ENCODE measurements around the gene FAM117A. TPM values are rescaled to one million over a fixed set of nuclear protein-coding genes. Genes with fewer than 3 reads are reported as not detected.

Gene FAM117A
- polyA plus RNA-seq, 2 of the 4 experiments (the other 2 are of a cell fraction), result 1.8 TPM

- 3% methylated on average over 3 of the region's 3 CpGs for WGBS (ENCODE audit: missing lambda C conversion rate)
- CTCF ChIA-PET, result interaction anchor here (0.6 to 3.7 kb wide), 8 partner anchors 8 to 230 kb away, joined by 3 to 14 read pairs (median 4); no protein-coding TSS in a partner anchor
- Histone ChIP-seq H3K4me2 (no peak overlapping the region), H3K27ac (no peak overlapping the region), H3K9me3 (no peaks in the 10 kb centered on the region), H3K4me3 (no peak overlapping the region), H3K4me1 (peaks cover 9% of the 10 kb centered on the region)
- POLR2A ChIA-PET, result no interaction called here
- DNase-seq (ENCODE audit: low read depth in 1 of 2, low spot score in 1 of 2) (no peak), ATAC-seq (no peak), FAIRE-seq (no peak)
- no peak for TF ChIP-seq MAZ (IDR thresholded peaks at IDR 0.05; ENCODE audit: borderline replicate concordance, low read depth, low read length)
- TF ChIP-seq RAD21 (conservative IDR thresholded peaks at IDR 0.05 in 1 of 2, IDR thresholded peaks at IDR 0.05 in 1 of 2), result no peak
- TF ChIP-seq KDM1A (IDR thresholded peaks at IDR 0.05; ENCODE audit: low read depth), result no peak
- no peak for TF ChIP-seq POLR2AphosphoS2 (conservative IDR thresholded peaks at IDR 0.05; ENCODE audit: low read length)
- no peak for TF ChIP-seq CTCF (IDR thresholded peaks at IDR 0.05)
- TF ChIP-seq, protein P1, sequence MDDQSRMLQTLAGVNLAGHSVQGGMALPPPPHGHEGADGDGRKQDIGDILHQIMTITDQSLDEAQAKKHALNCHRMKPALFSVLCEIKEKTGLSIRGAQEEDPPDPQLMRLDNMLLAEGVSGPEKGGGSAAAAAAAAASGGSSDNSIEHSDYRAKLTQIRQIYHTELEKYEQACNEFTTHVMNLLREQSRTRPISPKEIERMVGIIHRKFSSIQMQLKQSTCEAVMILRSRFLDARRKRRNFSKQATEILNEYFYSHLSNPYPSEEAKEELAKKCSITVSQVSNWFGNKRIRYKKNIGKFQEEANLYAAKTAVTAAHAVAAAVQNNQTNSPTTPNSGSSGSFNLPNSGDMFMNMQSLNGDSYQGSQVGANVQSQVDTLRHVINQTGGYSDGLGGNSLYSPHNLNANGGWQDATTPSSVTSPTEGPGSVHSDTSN (IDR thresholded peaks at IDR 0.05), result no peak
- no peak for TF ChIP-seq RNF2 (IDR thresholded peaks at IDR 0.05; ENCODE audit: borderline replicate concordance, low read depth)
- TF ChIP-seq, protein P2, sequence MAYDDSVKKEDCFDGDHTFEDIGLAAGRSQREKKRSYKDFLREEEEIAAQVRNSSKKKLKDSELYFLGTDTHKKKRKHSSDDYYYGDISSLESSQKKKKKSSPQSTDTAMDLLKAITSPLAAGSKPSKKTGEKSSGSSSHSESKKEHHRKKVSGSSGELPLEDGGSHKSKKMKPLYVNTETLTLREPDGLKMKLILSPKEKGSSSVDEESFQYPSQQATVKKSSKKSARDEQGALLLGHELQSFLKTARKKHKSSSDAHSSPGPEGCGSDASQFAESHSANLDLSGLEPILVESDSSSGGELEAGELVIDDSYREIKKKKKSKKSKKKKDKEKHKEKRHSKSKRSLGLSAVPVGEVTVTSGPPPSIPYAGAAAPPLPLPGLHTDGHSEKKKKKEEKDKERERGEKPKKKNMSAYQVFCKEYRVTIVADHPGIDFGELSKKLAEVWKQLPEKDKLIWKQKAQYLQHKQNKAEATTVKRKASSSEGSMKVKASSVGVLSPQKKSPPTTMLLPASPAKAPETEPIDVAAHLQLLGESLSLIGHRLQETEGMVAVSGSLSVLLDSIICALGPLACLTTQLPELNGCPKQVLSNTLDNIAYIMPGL (CRISPR knock-in tag; IDR thresholded peaks at IDR 0.05; ENCODE audit: borderline replicate concordance), result no peak
- TF ChIP-seq HOXA7 (CRISPR knock-in tag; IDR thresholded peaks at IDR 0.05), result no peak
- no peak for TF ChIP-seq HEYL (CRISPR knock-in tag; IDR thresholded peaks at IDR 0.05)
- TF ChIP-seq BHLHE40 (IDR thresholded peaks at IDR 0.05; ENCODE audit: low read depth, low read length), result no peak
- no peak for TF ChIP-seq JUNB (IDR thresholded peaks at IDR 0.05)
- no peak for TF ChIP-seq EP300 (IDR thresholded peaks at IDR 0.05)
- no peak for TF ChIP-seq NR3C1 (IDR thresholded peaks at IDR 0.05)
- TF ChIP-seq TFCP2L1 (CRISPR knock-in tag; IDR thresholded peaks at IDR 0.05), result no peak
- no peak for TF ChIP-seq CBX2 (IDR thresholded peaks at IDR 0.05; ENCODE audit: borderline replicate concordance, low read depth)
- TF ChIP-seq RCOR1 (IDR thresholded peaks at IDR 0.05; ENCODE audit: low read depth, low read length), result no peak
These were observed 3.1 kb upstream of the FAM117A start for GRCh38 chr17:49766918-49767530.

DNA sequence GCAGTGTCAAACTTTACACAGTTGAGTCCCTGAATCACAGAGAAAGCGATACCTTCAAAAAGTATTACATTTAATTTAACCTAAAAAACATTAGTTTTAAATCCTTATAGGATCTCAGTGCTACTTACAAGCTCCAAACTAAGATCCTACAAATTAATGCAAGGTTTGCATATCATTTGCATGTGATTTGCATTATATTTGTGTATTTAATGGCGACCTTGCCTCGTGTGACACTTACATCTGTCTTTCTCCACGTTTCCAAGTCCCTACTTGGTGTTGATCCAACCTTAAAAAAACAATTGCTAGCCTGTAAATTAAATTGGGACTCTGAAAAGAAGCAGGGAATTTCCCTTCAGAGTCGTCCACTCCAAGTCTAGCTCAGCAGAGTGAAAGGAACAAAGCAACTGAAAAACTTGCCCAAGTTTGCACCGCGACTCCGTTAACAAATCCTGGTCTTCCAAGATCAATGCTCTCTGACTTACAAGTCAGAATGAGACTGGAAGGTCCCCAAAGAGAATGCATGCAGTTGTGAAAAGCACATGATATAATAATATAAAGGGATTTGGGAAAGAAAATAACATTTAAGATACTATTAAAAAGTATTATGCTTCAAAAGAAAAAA, 739 bp upstream of the FAM117A start:
- no peak for FAIRE-seq
- TF ChIP-seq NR3C1 (IDR thresholded peaks at IDR 0.05) (no peak), MAFK (IDR thresholded peaks at IDR 0.05; ENCODE audit: partially characterized antibody) (peak; percentile 57), ZC3H11A (IDR thresholded peaks at IDR 0.05) (no peak), HOXB5 (CRISPR knock-in tag; IDR thresholded peaks at IDR 0.05) (no peak)
- TF ChIP-seq, protein P2 (CRISPR knock-in tag; IDR thresholded peaks at IDR 0.05; ENCODE audit: borderline replicate concordance), result no peak
- WGBS (ENCODE audit: missing lambda C conversion rate), result 25% methylated on average over 8 of the region's 8 CpGs
- DNase-seq (ENCODE audit: low read depth in 1 of 2, low spot score in 1 of 2), result no peak
- Histone ChIP-seq H3K9me3 (no peaks in the 10 kb centered on the region), H3K27ac (no peak overlapping the region), H3K4me2 (peak overlapping the region; percentile 82), H3K4me1 (peaks cover 9% of the 10 kb centered on the region), H3K4me3 (peak overlapping the region; percentile 61)
- POLR2A ChIA-PET, result interaction anchor here (0.6 to 2.4 kb wide), 9 partner anchors 13 to 350 kb away, joined by 3 to 12 read pairs (median 4); partner anchors contain the start of genes KAT7, PHB1, SLC35B1 and SPOP
- CTCF ChIA-PET, result interaction anchor here (0.6 to 3.7 kb wide), 8 partner anchors 9 to 1103 kb away, joined by 3 to 14 read pairs (median 4); no protein-coding TSS in a partner anchor
- ATAC-seq, result no peak
